Measurements from ENCODE around the gene MPO. TPM values are rescaled to one million over a fixed set of nuclear protein-coding genes. Genes with fewer than 3 reads are reported as not detected.

The MPO gene
- total RNA-seq, 1 donor from 2014 or later: 0.35 TPM

- Histone ChIP-seq H3K4me1 (no peaks in the 10 kb centered on the region), H3K9me3 (no peaks in the 10 kb centered on the region), H3K27me3 (no peaks in the 10 kb centered on the region), H3K36me3 (no peaks in the 10 kb centered on the region), H3K4me3 (no peak overlapping the region), H3K27ac (no peak overlapping the region)
- ATAC-seq (peak; percentile 47), DNase-seq (no peak)
- intact Hi-C loops (cut with DNase I): loop anchor here (10.0 kb wide), 1 partner anchor 136 kb away; no protein-coding TSS in a partner anchor
- TF ChIP-seq CTCF (IDR thresholded peaks at IDR 0.05): no peak
Measured at GRCh38 chr17:58308985-58309917, 28.5 kb upstream of the MPO start.

GRCh38 chr17:58308173-58308984 lies 27.6 kb upstream of the MPO start:
- Histone ChIP-seq H3K4me1 (no peaks in the 10 kb centered on the region), H3K27ac (no peak overlapping the region), H3K9me3 (no peaks in the 10 kb centered on the region), H3K27me3 (no peaks in the 10 kb centered on the region), H3K4me3 (no peak overlapping the region), H3K36me3 (no peaks in the 10 kb centered on the region)
- no peak for DNase-seq
- intact Hi-C loops (cut with DNase I): loop anchor here (10.0 kb wide), 1 partner anchor 136 kb away; no protein-coding TSS in a partner anchor
- peak; percentile 22 for TF ChIP-seq CTCF (IDR thresholded peaks at IDR 0.05)
- ATAC-seq: peak; percentile 67

- H3K9me3 ChIP-seq: no peaks in the 10 kb centered on the region
- no peaks in the 10 kb centered on the region for H3K4me1 ChIP-seq
- no peaks in the 10 kb centered on the region for H3K36me3 ChIP-seq
- H3K27me3 ChIP-seq: no peaks in the 10 kb centered on the region
- no peak for ATAC-seq
- H3K27ac ChIP-seq: no peak overlapping the region
- DNase-seq: no peak
- intact Hi-C loops (cut with DNase I): loop anchor here (10.0 kb wide), 1 partner anchor 137 kb away; no protein-coding TSS in a partner anchor
- H3K4me3 ChIP-seq: no peak overlapping the region
- no peak for TF ChIP-seq CTCF (IDR thresholded peaks at IDR 0.05)
Measured at GRCh38 chr17:58307468-58308172, 26.9 kb upstream of the MPO start.

- DNase-seq: no peak
- Histone ChIP-seq H3K4me1 (no peaks in the 10 kb centered on the region), H3K27ac (no peak overlapping the region), H3K36me3 (no peaks in the 10 kb centered on the region), H3K4me3 (no peak overlapping the region), H3K27me3 (no peaks in the 10 kb centered on the region), H3K9me3 (no peaks in the 10 kb centered on the region)
- no peak for TF ChIP-seq CTCF (IDR thresholded peaks at IDR 0.05)
- intact Hi-C loops (cut with DNase I): loop anchor here (10.0 kb wide), 1 partner anchor 138 kb away; no protein-coding TSS in a partner anchor
- ATAC-seq: no peak
Measured at GRCh38 chr17:58306131-58306951, 25.6 kb upstream of the MPO start.
